DND-41 (cell line): ENCODE measurements around the gene EVA1C.

ENCODE experiments used
- CTCF ChIP-seq: IDR thresholded peaks from 2 replicates; pipeline ENCODE4 v1.5.1; 2012; ENCODE audit warnings: borderline replicate concordance, low read length, moderate library complexity, mild to moderate bottlenecking; ENCODE audit not compliant: poor library complexity, severe bottlenecking; ENCODE audit errors: extremely low read depth
- EZH2 ChIP-seq: IDR thresholded peaks from 3 replicates; pipeline ENCODE4 v1.6.1; 2012; ENCODE audit warnings: borderline replicate concordance, low read depth, mild to moderate bottlenecking, moderate library complexity, low read length, inconsistent platforms; ENCODE audit not compliant: severe bottlenecking

DNA sequence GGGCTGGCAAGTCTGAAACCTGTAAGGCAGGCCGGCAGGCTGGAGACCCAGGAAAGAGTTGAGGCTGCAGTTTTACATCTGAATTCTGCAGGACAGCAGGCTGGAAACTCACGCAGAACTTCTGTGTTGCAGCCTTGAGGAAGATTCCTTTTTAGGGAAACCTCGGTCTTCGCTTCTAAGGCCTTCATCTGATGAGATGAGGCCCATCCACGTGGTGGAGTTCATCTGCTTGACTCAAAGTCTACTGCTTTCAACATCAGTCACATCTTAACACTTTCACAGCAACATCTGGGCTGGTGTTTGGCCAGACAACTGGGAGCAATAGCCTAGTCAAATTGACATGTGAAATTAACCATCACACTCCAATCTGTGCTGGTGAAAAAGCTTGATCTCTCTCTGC is 57.1 kb downstream of the EVA1C start:
- no peak for TF ChIP-seq CTCF
- no peak for TF ChIP-seq EZH2
